Astrocyte of the cerebellum (primary cell): ENCODE results near the gene DIP2B.
A peak's percentile ranks its signal among the peaks of the same experiment; 100 is the strongest.
"Not testable (repeated sequence)": the region's sequence is repeated elsewhere in the genome, so short reads cannot be mapped to it uniquely, and the experiment has no call there.

Experiments
- DNase-seq: peaks from one replicate; pipeline ENCODE4 v3.0.0-alpha.2; 2011; ENCODE audit warnings: low read depth
- H3K4me3 ChIP-seq: 2 replicates; pipeline ENCODE4 v1.5.1; 2011; ENCODE audit warnings: mild to moderate bottlenecking, low read depth, low read length, moderate library complexity
- in situ Hi-C: cut with HindIII; loops from 2 replicates; pipeline ENCODE4 v1.10.0; 2017; ENCODE audit warnings: low sequenced_read_pairs
- TF ChIP-seq, protein P1 (sequence below): IDR thresholded peaks from 2 replicates; pipeline ENCODE4 v1.5.1; 2012; ENCODE audit warnings: low read length, low read depth, moderate library complexity, mild to moderate bottlenecking; ENCODE audit errors: missing control alignments

DIP2B gene

DNA sequence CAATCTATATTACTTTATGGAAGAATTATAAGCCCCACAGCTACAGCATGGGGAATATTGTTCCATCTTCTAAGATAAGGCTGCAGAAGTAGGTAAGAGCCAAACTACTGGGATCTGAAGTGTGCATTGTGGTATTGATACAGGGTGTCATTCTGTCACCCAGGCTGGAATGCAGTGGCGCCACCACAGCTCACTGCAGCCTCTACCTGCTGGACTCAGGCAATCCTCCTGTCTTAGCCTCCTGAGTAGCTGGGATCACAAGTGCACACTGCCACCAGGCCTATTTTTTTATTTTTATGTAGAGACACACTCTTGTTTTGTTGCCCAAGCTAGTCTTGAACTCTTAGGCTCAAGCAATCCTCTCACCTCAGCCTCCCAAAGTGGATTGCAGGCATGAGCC, 21.3 kb upstream of the DIP2B start:
- no peak for DNase-seq
- TF ChIP-seq, protein P1, sequence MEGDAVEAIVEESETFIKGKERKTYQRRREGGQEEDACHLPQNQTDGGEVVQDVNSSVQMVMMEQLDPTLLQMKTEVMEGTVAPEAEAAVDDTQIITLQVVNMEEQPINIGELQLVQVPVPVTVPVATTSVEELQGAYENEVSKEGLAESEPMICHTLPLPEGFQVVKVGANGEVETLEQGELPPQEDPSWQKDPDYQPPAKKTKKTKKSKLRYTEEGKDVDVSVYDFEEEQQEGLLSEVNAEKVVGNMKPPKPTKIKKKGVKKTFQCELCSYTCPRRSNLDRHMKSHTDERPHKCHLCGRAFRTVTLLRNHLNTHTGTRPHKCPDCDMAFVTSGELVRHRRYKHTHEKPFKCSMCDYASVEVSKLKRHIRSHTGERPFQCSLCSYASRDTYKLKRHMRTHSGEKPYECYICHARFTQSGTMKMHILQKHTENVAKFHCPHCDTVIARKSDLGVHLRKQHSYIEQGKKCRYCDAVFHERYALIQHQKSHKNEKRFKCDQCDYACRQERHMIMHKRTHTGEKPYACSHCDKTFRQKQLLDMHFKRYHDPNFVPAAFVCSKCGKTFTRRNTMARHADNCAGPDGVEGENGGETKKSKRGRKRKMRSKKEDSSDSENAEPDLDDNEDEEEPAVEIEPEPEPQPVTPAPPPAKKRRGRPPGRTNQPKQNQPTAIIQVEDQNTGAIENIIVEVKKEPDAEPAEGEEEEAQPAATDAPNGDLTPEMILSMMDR: no peak
- H3K4me3 ChIP-seq: no peak overlapping the region
- in situ Hi-C loops: no loop called here

DNA sequence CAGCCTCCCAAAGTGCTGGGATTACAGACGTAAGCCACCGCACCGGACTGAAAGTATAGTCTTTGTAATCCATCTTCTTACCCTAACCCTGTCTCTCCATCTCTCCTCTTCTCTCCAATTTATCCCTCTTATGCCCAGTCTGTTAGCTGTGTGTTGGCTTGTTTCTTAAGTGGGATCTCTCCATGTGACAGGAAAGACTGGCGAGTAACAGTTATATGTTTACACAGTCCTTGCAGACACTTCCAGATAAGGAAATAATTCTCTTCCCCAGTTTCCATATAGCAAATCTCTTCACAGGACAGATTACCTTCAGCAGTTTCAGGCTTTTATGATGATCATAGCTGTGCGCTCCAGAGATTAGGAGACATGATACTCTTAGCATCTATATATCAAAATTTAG, 16.0 kb upstream of the DIP2B start:
- TF ChIP-seq, protein P1: no peak
- DNase-seq: no peak
- no peak overlapping the region for H3K4me3 ChIP-seq
- in situ Hi-C loops: no loop called here

DNA sequence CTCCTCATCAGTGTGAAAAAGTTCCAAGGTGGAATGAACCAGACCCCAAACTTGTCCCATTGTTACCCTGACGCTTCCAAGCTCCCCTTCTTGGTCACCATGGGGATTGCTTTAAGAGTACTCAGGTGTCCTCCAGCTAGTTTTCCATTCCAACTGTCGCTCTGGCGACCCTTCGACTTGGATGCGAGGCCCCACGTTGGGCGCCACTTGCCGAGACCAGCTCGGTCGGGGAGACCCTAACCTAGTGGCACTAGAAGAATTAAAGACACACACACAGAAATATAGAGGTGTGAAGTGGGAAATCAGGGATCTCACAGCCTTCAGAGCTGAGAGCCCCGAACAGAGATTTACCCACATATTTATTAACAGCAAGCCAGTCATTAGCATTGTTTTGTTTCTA, 6.7 kb upstream of the DIP2B start:
- H3K4me3 ChIP-seq, DNase-seq, in situ Hi-C loops: not testable (repeated sequence)

DNA sequence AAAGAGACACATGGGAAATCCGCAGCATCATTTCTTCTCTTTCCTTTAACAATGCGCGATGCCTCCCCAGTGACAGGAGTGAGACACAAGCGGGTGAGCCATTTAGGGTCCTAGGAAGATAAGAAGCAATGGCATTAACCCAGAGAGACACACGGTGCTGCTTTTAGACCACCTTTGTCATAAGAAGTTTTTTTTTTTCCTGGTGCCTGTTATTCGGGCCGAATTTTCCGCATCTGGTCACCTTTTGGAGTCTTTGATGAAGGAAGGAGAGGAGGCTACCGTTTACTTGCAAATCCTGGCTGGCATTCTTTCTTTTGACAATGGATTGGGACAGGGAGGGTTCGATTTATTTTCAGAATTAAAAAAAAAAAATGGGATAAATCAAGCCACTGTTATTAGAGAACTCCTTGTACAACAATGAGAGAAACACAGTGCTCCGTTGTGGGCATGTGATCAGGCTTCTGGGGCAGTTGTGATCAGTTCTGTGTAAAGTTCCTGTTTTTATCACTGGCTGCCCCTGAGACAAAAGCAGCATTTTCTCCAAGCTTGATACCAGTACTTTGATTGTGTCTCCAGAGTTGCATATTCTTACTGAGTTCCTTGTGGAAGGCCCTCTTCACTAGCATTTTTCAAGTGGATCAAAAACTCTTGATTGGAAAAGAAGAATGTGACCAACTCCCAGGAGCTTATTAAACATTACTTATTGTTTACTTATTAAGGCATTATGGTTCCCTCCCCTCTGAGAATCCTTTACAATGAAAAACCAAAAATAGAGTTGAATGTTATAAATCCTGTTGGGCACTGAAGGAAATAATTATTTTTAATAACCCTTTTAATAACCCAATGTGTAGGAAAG, 1.1 kb downstream of the DIP2B start:
- TF ChIP-seq, protein P1: no peak
- no peak for DNase-seq
- in situ Hi-C loops: no loop called here
- H3K4me3 ChIP-seq: peak overlapping the region; percentile 73

DNA sequence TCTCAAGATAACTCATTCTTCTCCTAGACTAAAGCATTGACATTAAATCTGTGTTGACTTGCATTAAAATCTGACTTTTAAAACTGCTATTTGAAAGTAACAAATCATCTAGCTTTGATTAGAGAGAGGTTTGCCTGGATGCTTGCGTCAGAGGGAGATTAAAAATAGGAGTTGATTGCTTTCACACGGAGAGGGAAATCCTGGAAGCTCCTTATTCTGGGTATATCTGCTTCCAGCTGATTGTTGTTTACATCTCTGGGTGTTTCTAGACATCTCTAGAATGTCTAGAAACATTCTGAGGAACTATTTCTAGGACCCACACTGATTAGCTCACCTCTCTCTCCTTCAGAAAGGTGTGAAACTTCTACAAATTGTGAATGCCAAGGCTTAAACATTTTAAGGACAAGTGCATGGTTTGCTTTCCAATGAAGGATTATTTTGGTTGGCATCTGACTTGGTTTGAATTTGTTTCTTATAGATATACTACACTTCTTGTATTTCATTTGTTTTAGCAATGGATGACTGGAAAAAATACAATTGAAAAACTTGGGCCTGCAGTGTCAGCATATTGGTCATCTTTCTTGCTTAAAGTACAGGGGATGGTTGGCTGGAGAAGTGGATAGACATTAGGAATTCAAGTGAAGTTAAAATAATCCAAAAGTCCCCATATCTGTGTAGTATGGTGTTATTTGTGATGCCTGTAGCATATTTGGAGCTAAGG, 2.1 kb downstream of the DIP2B start:
- no peak for DNase-seq
- TF ChIP-seq, protein P1: no peak
- no peak overlapping the region for H3K4me3 ChIP-seq
- in situ Hi-C loops: no loop called here

DNA sequence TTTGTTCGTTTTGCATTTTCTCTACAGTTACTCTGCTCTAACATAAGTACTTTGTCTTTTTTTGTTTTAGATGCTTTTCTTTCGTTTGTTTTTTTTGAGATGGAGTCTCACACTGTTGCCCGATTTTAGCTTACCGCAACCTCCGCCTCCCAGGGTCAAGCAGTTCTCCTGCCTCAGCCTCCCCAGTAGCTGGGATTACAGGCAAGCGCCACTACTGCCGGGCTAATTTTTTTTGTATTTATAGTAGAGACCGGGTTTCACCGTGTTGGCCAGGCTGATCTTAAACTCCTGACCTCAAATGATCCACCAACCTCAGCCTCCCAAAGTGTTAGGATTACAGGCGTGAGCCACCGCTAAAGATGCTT, 2.7 kb downstream of the DIP2B start:
- no peak for DNase-seq
- in situ Hi-C loops: no loop called here
- no peak overlapping the region for H3K4me3 ChIP-seq
- TF ChIP-seq, protein P1: no peak

DNA sequence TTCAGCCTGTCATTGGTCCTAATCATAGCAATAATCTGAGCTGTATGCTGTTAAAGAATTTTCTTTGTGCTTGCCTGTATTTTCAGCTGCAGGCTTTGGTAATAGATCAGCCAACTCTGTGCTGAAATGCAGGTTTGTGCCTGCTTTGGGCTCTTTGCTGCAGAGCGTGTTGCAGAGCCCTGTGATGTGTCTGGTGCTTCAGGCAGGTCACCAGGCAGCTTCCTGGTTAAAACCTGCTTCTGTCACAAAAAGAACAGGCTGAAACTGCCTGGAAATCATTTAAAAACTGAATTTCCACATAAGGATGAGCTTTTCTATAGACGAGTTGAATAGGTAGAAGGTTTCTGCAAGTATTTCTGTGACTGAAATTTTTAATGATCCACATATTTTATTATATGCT, 3.1 kb downstream of the DIP2B start:
- in situ Hi-C loops: no loop called here
- no peak overlapping the region for H3K4me3 ChIP-seq
- DNase-seq: no peak
- TF ChIP-seq, protein P1: no peak
